ENCODE data around the gene OPA1.

- TF ChIP-seq CTCF (conservative IDR thresholded peaks at IDR 0.05; ENCODE audit: low read length) (no peak), EZH2phosphoT487 (IDR thresholded peaks at IDR 0.05; ENCODE audit: borderline replicate concordance, low read depth, low read length) (no peak)
Measured at GRCh38 chr3:193545304-193545703, 47.7 kb upstream of the OPA1 start.
